HG03196 (cell line): ENCODE results near the gene SAFB.

Source experiments
- ATAC-seq: cut with Tn5 transposase; IDR thresholded peaks from one replicate; pipeline ENCODE4 v1.9.1; 2021; ENCODE audit not compliant: unreplicated experiment

Gene SAFB

GRCh38 chr19:5624741-5625278 lies 1.9 kb downstream of the SAFB start:
- ATAC-seq: no peak

- no peak for ATAC-seq
These were observed 2.8 kb downstream of the SAFB start for GRCh38 chr19:5625641-5626040.

GRCh38 chr19:5627395-5627904 lies 4.6 kb downstream of the SAFB start:
- no peak for ATAC-seq

GRCh38 chr19:5628461-5628860 lies 5.6 kb downstream of the SAFB start:
- ATAC-seq: no peak

- no peak for ATAC-seq
These were observed 6.1 kb downstream of the SAFB start for GRCh38 chr19:5628919-5629481.

GRCh38 chr19:5631567-5632240 lies 8.8 kb downstream of the SAFB start:
- no peak for ATAC-seq

GRCh38 chr19:5632241-5632612 lies 9.3 kb downstream of the SAFB start:
- ATAC-seq: no peak

- ATAC-seq: no peak
These were observed 9.8 kb downstream of the SAFB start for GRCh38 chr19:5632657-5633056.

- ATAC-seq: no peak
These were observed 12.5 kb downstream of the SAFB start for GRCh38 chr19:5635427-5635826.

GRCh38 chr19:5637971-5638370 lies 15.1 kb downstream of the SAFB start:
- no peak for ATAC-seq

GRCh38 chr19:5641171-5641570 lies 18.3 kb downstream of the SAFB start:
- ATAC-seq: no peak

GRCh38 chr19:5642204-5642603 lies 19.3 kb downstream of the SAFB start:
- no peak for ATAC-seq

GRCh38 chr19:5643060-5643459 lies 20.2 kb downstream of the SAFB start:
- no peak for ATAC-seq

- ATAC-seq: no peak
These were observed 21.2 kb downstream of the SAFB start for GRCh38 chr19:5644037-5644436.

GRCh38 chr19:5645409-5645808 lies 22.5 kb downstream of the SAFB start:
- no peak for ATAC-seq

GRCh38 chr19:5646703-5647102 lies 23.8 kb downstream of the SAFB start:
- ATAC-seq: no peak

- no peak for ATAC-seq
These were observed 25.6 kb downstream of the SAFB start for GRCh38 chr19:5648464-5648863.

- ATAC-seq: no peak
These were observed 28.5 kb downstream of the SAFB start for GRCh38 chr19:5651361-5651760.

- ATAC-seq: no peak
These were observed 29.4 kb downstream of the SAFB start for GRCh38 chr19:5652261-5652660.

- ATAC-seq: no peak
These were observed 32.0 kb downstream of the SAFB start for GRCh38 chr19:5654931-5655330.

GRCh38 chr19:5655412-5655811 lies 32.5 kb downstream of the SAFB start:
- no peak for ATAC-seq

GRCh38 chr19:5661483-5661882 lies 38.6 kb downstream of the SAFB start:
- ATAC-seq: no peak

GRCh38 chr19:5663904-5664303 lies 41.0 kb downstream of the SAFB start:
- ATAC-seq: no peak
